ENCODE measurements around the gene EPYC. TPM values are rescaled to one million over a fixed set of nuclear protein-coding genes. Genes with fewer than 3 reads are reported as not detected.

Gene EPYC
- total and polyA plus RNA-seq, 3 donors from 2014 or later = 1.6 TPM; not detected in 2

DNA sequence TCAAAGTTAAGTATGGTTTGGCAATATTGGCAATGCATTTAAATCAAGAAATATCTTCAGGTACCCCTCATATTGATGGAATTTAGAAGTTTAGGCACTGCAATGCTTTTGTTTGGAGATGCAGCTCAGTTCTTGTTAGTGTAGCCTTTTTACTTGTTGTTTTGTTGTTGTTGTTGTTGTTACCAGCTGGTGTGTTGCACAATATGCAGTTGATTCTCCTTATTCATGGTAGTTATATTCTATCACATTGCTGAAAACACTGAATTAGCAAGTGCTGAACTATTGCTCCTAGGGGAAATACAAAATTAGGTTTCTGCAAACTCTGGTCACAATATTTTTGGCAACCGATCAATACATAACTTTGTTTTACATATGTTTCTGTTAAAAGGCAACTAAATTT is 84.5 kb downstream of the EPYC start:
- Histone ChIP-seq H3K27ac (no peak overlapping the region), H3K27me3 (no peaks in the 10 kb centered on the region), H3K36me3 (ENCODE audit: low read depth, missing control alignments) (no peaks in the 10 kb centered on the region), H3K9me3 (no peaks in the 10 kb centered on the region), H3K4me3 (no peak overlapping the region), H3K4me1 (no peaks in the 10 kb centered on the region)
- intact Hi-C loops (cut with DNase I; ENCODE audit: low total_unique reads) = no loop called here
- DNase-seq = no peak
- 87 to 94% methylated on average over 1 of the region's 1 CpG for WGBS, 2 donors
- TF ChIP-seq, protein P1, sequence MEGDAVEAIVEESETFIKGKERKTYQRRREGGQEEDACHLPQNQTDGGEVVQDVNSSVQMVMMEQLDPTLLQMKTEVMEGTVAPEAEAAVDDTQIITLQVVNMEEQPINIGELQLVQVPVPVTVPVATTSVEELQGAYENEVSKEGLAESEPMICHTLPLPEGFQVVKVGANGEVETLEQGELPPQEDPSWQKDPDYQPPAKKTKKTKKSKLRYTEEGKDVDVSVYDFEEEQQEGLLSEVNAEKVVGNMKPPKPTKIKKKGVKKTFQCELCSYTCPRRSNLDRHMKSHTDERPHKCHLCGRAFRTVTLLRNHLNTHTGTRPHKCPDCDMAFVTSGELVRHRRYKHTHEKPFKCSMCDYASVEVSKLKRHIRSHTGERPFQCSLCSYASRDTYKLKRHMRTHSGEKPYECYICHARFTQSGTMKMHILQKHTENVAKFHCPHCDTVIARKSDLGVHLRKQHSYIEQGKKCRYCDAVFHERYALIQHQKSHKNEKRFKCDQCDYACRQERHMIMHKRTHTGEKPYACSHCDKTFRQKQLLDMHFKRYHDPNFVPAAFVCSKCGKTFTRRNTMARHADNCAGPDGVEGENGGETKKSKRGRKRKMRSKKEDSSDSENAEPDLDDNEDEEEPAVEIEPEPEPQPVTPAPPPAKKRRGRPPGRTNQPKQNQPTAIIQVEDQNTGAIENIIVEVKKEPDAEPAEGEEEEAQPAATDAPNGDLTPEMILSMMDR (IDR thresholded peaks at IDR 0.05) = no peak
- no peak for TF ChIP-seq POLR2A (IDR thresholded peaks at IDR 0.05)

DNA sequence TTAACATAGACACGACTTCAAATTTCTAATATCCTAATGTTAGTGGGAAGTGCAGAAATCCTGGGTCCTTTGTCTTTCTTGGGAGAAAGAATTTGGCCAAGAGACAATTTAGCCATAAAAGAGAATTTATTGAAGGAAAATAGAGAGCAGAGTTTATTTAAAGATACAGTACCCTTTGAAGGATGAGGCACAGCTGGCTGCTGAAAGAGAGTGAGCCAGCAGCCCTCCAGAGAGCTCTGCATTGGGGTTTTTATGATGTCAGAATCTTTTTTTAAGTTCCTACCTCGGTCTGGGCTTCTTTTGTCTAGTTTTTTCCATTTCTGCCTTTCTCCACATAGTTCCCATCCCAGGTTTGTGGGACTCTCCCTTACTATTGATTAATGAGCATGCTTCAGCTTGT is 87.3 kb downstream of the EPYC start:
- Histone ChIP-seq H3K9me3 (no peaks in the 10 kb centered on the region), H3K4me1 (no peaks in the 10 kb centered on the region), H3K4me3 (no peak overlapping the region), H3K27me3 (no peaks in the 10 kb centered on the region), H3K27ac (no peak overlapping the region), H3K36me3 (ENCODE audit: low read depth, missing control alignments) (no peaks in the 10 kb centered on the region)
- 39 to 53% methylated on average over 2 of the region's 2 CpGs for whole genome bisulfite sequencing, 2 donors
- no peak for DNase-seq
- TF ChIP-seq, protein P1 (IDR thresholded peaks at IDR 0.05) = no peak
- TF ChIP-seq POLR2A (IDR thresholded peaks at IDR 0.05) = no peak
- intact Hi-C loops (cut with DNase I; ENCODE audit: low total_unique reads) = no loop called here

DNA sequence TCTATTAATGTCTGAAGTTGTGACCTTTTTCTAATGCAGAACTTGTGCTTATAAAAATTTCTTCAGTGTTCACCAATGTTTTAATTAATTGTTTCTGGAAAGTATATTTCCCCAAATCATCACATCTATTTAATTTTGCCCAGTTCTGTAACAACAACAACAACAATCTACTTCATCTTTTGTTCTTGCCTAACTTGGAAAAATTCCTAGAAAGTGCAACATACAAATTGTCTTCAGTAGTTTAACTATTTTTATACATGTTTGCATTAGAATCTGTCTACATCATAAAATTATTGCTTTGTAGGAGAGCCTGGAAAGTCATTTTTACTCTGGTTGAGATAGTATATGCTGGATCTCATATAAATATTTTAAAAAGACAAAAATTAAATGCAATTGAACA is 88.3 kb downstream of the EPYC start:
- Histone ChIP-seq H3K4me1 (no peaks in the 10 kb centered on the region), H3K27ac (no peak overlapping the region), H3K9me3 (no peaks in the 10 kb centered on the region), H3K4me3 (no peak overlapping the region), H3K36me3 (ENCODE audit: low read depth, missing control alignments) (no peaks in the 10 kb centered on the region), H3K27me3 (no peaks in the 10 kb centered on the region)
- no peak for DNase-seq
- no peak for TF ChIP-seq POLR2A (IDR thresholded peaks at IDR 0.05)
- TF ChIP-seq, protein P1 (IDR thresholded peaks at IDR 0.05) = no peak
- intact Hi-C loops (cut with DNase I; ENCODE audit: low total_unique reads) = no loop called here

DNA sequence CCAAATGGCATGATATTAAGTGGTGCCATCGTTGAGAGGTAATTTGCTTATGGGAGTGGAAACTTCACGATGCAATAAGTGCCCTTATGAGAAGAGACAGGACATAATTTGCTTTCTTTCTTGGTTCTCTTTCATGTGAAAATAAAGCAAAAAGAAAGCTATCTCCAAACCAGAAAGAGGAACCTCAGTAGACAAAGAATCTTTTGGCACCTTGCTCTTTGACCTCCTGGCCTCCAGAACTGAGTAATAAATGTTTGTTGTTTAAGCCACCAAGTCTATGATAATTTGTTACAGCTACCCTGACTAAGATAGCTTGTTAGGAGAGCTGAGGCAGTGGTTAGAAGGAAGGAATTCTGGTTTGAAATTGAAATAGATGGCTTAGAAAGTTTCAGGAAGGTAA is 89.4 kb downstream of the EPYC start:
- no peak overlapping the region for H3K27ac ChIP-seq
- intact Hi-C loops (cut with DNase I; ENCODE audit: low total_unique reads) = no loop called here
- H3K36me3 ChIP-seq (ENCODE audit: low read depth, missing control alignments) = no peaks in the 10 kb centered on the region
- TF ChIP-seq, protein P1 (IDR thresholded peaks at IDR 0.05) = no peak
- no peak for TF ChIP-seq POLR2A (IDR thresholded peaks at IDR 0.05)
- no peaks in the 10 kb centered on the region for H3K9me3 ChIP-seq
- WGBS, 2 donors = 92 to 98% methylated on average over 2 of the region's 2 CpGs
- H3K4me3 ChIP-seq = no peak overlapping the region
- DNase-seq = no peak
- no peaks in the 10 kb centered on the region for H3K4me1 ChIP-seq
- no peaks in the 10 kb centered on the region for H3K27me3 ChIP-seq

Other genes with a start within 250 kb of the EPYC start
- 10 to 100 TPM; 17.8 to 58.6 TPM for gene CCER1, start 49.8 kb downstream of the EPYC start, total RNA-seq
- gene CCER1, start 49.8 kb downstream of the EPYC start, polyA plus RNA-seq (ENCODE audit: insufficient read depth, low read depth, low replicate concordance) = 77.3 TPM
- under 1 TPM in 1 of 2 donors, not detected in 1; 0.24 TPM for gene KERA, start 53.1 kb upstream of the EPYC start, total RNA-seq
- gene KERA, start 53.1 kb upstream of the EPYC start, polyA plus RNA-seq (ENCODE audit: insufficient read depth, low read depth, low replicate concordance) = not detected
- gene LUM, start 106.5 kb upstream of the EPYC start, total RNA-seq = 10 to 100 TPM in 1 of 2 donors, 1 to 10 TPM in 1; 8.3 to 17.5 TPM
- gene LUM, start 106.5 kb upstream of the EPYC start, polyA plus RNA-seq (ENCODE audit: insufficient read depth, low read depth, low replicate concordance) = 213 TPM
- gene DCN, start 177.8 kb upstream of the EPYC start, total RNA-seq = 100 to 1,000 TPM; 144 to 329 TPM
- gene DCN, start 177.8 kb upstream of the EPYC start, polyA plus RNA-seq (ENCODE audit: insufficient read depth, low read depth, low replicate concordance) = 1,453 TPM